GM23338 (cell line): ENCODE results near the gene FDXACB1. TPM values are rescaled to one million over a fixed set of nuclear protein-coding genes. Genes with fewer than 3 reads are reported as not detected.
A peak's percentile ranks its signal among the peaks of the same experiment; 100 is the strongest.

Experiments
- ATAC-seq: fragments of 200-7000 bp; cut with Tn5 transposase; 3 replicates; pipeline ENCODE4 v1.9.1; 2020
- DNase-seq: peaks from one replicate; pipeline ENCODE4 v3.0.0-alpha.2; 2015; ENCODE audit warnings: low spot score
- H2AFZ ChIP-seq: fragments of 200-600 bp; sonication (generic); 2 replicates; pipeline ENCODE4 v1.8.0; 2016; ENCODE audit warnings: antibody characterized with exemption, mild to moderate bottlenecking, moderate library complexity
- H3F3A ChIP-seq: fragments of 200-600 bp; sonication (generic); replicated peaks from 2 replicates; pipeline ENCODE4 v1.8.0; 2017; ENCODE audit warnings: antibody characterized with exemption, mixed run types, low read depth
- H3K27ac ChIP-seq: fragments of 200-600 bp; sonication (generic); 2 replicates; pipeline ENCODE4 v1.6.1; 2016; ENCODE audit warnings: low read depth
- H3K27me3 ChIP-seq: fragments of 200-600 bp; sonication (generic); 2 replicates; pipeline ENCODE4 v1.8.0; 2016; ENCODE audit warnings: mild to moderate bottlenecking, mixed run types, moderate library complexity; ENCODE audit not compliant: insufficient read depth
- H3K36me3 ChIP-seq: fragments of 200-600 bp; sonication (generic); 2 replicates; pipeline ENCODE4 v1.8.0; 2016; ENCODE audit warnings: mild to moderate bottlenecking; ENCODE audit not compliant: insufficient read depth
- H3K4me1 ChIP-seq: fragments of 200-600 bp; sonication (generic); 2 replicates; pipeline ENCODE4 v1.8.0; 2016; ENCODE audit warnings: mild to moderate bottlenecking, moderate library complexity; ENCODE audit not compliant: insufficient read depth
- H3K4me2 ChIP-seq: fragments of 200-600 bp; sonication (generic); 2 replicates; pipeline ENCODE4 v1.7.1; 2017; ENCODE audit warnings: mixed run types
- H3K4me3 ChIP-seq: fragments of 200-600 bp; sonication (generic); 2 replicates; pipeline ENCODE4 v1.6.1; 2016; ENCODE audit warnings: mixed run types
- H3K79me2 ChIP-seq: fragments of 200-600 bp; sonication (generic); replicated peaks from 2 replicates; pipeline ENCODE4 v1.8.0; 2017; ENCODE audit warnings: mild to moderate bottlenecking; ENCODE audit not compliant: insufficient read depth
- H3K9me2 ChIP-seq: fragments of 200-600 bp; sonication (generic); 2 replicates; pipeline ENCODE4 v1.8.0; 2017; ENCODE audit not compliant: insufficient read depth
- H4K20me1 ChIP-seq: fragments of 200-600 bp; sonication (generic); replicated peaks from 2 replicates; pipeline ENCODE4 v1.8.0; 2017; ENCODE audit warnings: mild to moderate bottlenecking; ENCODE audit not compliant: insufficient read depth
- H3K27ac Mint-ChIP-seq: 2 replicates; pipeline ENCODE4 v1.8.0; 2020; ENCODE audit warnings: inconsistent platforms, mild to moderate bottlenecking, moderate library complexity, mixed read lengths
- H3K27me3 Mint-ChIP-seq: 3 replicates; pipeline ENCODE4 v1.8.0; 2022; ENCODE audit warnings: low read depth, mild to moderate bottlenecking, moderate library complexity, mixed read lengths, inconsistent platforms; ENCODE audit not compliant: insufficient read depth, poor library complexity
- H3K36me3 Mint-ChIP-seq: 3 replicates; pipeline ENCODE4 v1.8.0; 2021; ENCODE audit warnings: low read depth, mild to moderate bottlenecking, inconsistent platforms, moderate library complexity, mixed read lengths
- H3K4me1 Mint-ChIP-seq: 3 replicates; pipeline ENCODE4 v1.8.0; 2020; ENCODE audit warnings: mild to moderate bottlenecking, inconsistent platforms, mixed read lengths
- H3K4me3 Mint-ChIP-seq: 3 replicates; pipeline ENCODE4 v1.8.0; 2021; ENCODE audit warnings: moderate library complexity, mild to moderate bottlenecking, inconsistent platforms, mixed read lengths
- H3K9me3 Mint-ChIP-seq: 3 replicates; pipeline ENCODE4 v1.8.0; 2020; ENCODE audit warnings: moderate library complexity, mild to moderate bottlenecking, inconsistent platforms, mixed read lengths
- CREB1 ChIP-seq: fragments of 250-450 bp; sonication (Bioruptor Pico); IDR thresholded peaks from 2 replicates; pipeline ENCODE4 v1.5.0; 2020; ENCODE audit warnings: low read depth, mild to moderate bottlenecking, moderate library complexity
- CTCF ChIP-seq, 2 experiments: fragments of 200-600 bp in 1 of 2; sonication (generic) in 1 of 2; conservative IDR thresholded peaks; 2 replicates each; pipeline versions ENCODE4 v1.5.1 to v1.6.1; 2016 to 2017; ENCODE audit warnings: antibody characterized with exemption in 2 of 2, low read depth in 2 of 2, mild to moderate bottlenecking in 2 of 2, moderate library complexity in 1 of 2
- EZH2 ChIP-seq: fragments of 200-600 bp; sonication (generic); IDR thresholded peaks from one replicate; pipeline ENCODE4 v1.8.0; 2017; ENCODE audit warnings: antibody characterized with exemption, mild to moderate bottlenecking, low read depth; ENCODE audit not compliant: unreplicated experiment
- STAT1 ChIP-seq: IDR thresholded peaks from one replicate; pipeline ENCODE4 v1.6.1; 2016; ENCODE audit warnings: antibody characterized with exemption; ENCODE audit not compliant: unreplicated experiment
- ZNF114 ChIP-seq: fragments of 250-450 bp; sonication (Bioruptor Pico); IDR thresholded peaks from 2 replicates; pipeline ENCODE4 v1.5.0; 2020; ENCODE audit warnings: mild to moderate bottlenecking, moderate library complexity
- ZNF331 ChIP-seq: fragments of 250-450 bp; sonication (Bioruptor Pico); IDR thresholded peaks from 2 replicates; pipeline ENCODE4 v1.5.0; 2020; ENCODE audit warnings: low read depth, mild to moderate bottlenecking, moderate library complexity
- polyA plus RNA-seq: library from polyadenylated mRNA; unstranded; fragments of >200 nt; fragmentation: Nextera tagmentation; extraction: Ambion mirVana; gene quantifications from 2 replicates; pipeline ENCODE4 v1.2.1, GENCODE V29; 2016
- total RNA-seq: library from RNA; depleted of rRNA; stranded (reverse); fragments of >200 nt; shearing (Covaris generic); gene quantifications from 2 replicates; pipeline ENCODE4 v1.2.3, GENCODE V29; 2014
- TF ChIP-seq, protein P1 (sequence below): fragments of 250-450 bp; sonication (Bioruptor Pico); IDR thresholded peaks from 2 replicates; pipeline ENCODE4 v1.5.0; 2020; ENCODE audit warnings: mild to moderate bottlenecking, moderate library complexity
- TF ChIP-seq, protein P2 (sequence below): IDR thresholded peaks from 2 replicates; pipeline ENCODE4 v1.6.1; 2016; ENCODE audit warnings: antibody characterized with exemption

Gene FDXACB1
- total and polyA plus RNA-seq, 2 experiments from 2014 or later, result 1.6 to 2.4 TPM

- peak; percentile 97 for ATAC-seq
- Mint-ChIP-seq H3K27ac (peak within 1 kb of the TSS; percentile 78), H3K27me3 (peaks cover 6% of the 10 kb centered on the region), H3K9me3 (peaks cover 3% of the 10 kb centered on the region; the same call in 1 of the 3 replicates), H3K4me3 (peak within 1 kb of the TSS; percentile 55; the same call in 2 of the 3 replicates), H3K36me3 (no peaks in the 10 kb centered on the region), H3K4me1 (peaks cover 31% of the 10 kb centered on the region)
- Histone ChIP-seq H3K4me1 (peaks cover 27% of the 10 kb centered on the region), H3K27me3 (no peaks in the 10 kb centered on the region), H4K20me1 (no peaks in the 10 kb centered on the region), H3K4me3 (0 out of 2 replicates have a peak within 1 kb of the TSS, but pooled peaks have one; percentile 14), H2AFZ (no peak within 1 kb of the TSS), H3K27ac (0 out of 2 replicates have a peak within 1 kb of the TSS, but pooled peaks have one; percentile 0), H3K4me2 (peak within 1 kb of the TSS; percentile 37), H3K36me3 (no peaks in the 10 kb centered on the region), H3K9me2 (no peaks in the 10 kb centered on the region), H3K79me2 (no peaks in the 10 kb centered on the region), H3F3A (peaks cover 3% of the 10 kb centered on the region; the same call in 1 of the 2 replicates)
- TF ChIP-seq ZNF331 (CRISPR knock-in tag) (no peak), CTCF (conservative IDR thresholded peaks at IDR 0.05; ENCODE audit: low read depth in 2 of 2) (no peak), STAT1 (no peak), EZH2 (no peak), CREB1 (CRISPR knock-in tag) (0 out of 2 replicates have a peak, but pooled peaks have one; percentile 14), ZNF114 (CRISPR knock-in tag) (0 out of 2 replicates have a peak, but pooled peaks have one; percentile 20)
- TF ChIP-seq, protein P1, sequence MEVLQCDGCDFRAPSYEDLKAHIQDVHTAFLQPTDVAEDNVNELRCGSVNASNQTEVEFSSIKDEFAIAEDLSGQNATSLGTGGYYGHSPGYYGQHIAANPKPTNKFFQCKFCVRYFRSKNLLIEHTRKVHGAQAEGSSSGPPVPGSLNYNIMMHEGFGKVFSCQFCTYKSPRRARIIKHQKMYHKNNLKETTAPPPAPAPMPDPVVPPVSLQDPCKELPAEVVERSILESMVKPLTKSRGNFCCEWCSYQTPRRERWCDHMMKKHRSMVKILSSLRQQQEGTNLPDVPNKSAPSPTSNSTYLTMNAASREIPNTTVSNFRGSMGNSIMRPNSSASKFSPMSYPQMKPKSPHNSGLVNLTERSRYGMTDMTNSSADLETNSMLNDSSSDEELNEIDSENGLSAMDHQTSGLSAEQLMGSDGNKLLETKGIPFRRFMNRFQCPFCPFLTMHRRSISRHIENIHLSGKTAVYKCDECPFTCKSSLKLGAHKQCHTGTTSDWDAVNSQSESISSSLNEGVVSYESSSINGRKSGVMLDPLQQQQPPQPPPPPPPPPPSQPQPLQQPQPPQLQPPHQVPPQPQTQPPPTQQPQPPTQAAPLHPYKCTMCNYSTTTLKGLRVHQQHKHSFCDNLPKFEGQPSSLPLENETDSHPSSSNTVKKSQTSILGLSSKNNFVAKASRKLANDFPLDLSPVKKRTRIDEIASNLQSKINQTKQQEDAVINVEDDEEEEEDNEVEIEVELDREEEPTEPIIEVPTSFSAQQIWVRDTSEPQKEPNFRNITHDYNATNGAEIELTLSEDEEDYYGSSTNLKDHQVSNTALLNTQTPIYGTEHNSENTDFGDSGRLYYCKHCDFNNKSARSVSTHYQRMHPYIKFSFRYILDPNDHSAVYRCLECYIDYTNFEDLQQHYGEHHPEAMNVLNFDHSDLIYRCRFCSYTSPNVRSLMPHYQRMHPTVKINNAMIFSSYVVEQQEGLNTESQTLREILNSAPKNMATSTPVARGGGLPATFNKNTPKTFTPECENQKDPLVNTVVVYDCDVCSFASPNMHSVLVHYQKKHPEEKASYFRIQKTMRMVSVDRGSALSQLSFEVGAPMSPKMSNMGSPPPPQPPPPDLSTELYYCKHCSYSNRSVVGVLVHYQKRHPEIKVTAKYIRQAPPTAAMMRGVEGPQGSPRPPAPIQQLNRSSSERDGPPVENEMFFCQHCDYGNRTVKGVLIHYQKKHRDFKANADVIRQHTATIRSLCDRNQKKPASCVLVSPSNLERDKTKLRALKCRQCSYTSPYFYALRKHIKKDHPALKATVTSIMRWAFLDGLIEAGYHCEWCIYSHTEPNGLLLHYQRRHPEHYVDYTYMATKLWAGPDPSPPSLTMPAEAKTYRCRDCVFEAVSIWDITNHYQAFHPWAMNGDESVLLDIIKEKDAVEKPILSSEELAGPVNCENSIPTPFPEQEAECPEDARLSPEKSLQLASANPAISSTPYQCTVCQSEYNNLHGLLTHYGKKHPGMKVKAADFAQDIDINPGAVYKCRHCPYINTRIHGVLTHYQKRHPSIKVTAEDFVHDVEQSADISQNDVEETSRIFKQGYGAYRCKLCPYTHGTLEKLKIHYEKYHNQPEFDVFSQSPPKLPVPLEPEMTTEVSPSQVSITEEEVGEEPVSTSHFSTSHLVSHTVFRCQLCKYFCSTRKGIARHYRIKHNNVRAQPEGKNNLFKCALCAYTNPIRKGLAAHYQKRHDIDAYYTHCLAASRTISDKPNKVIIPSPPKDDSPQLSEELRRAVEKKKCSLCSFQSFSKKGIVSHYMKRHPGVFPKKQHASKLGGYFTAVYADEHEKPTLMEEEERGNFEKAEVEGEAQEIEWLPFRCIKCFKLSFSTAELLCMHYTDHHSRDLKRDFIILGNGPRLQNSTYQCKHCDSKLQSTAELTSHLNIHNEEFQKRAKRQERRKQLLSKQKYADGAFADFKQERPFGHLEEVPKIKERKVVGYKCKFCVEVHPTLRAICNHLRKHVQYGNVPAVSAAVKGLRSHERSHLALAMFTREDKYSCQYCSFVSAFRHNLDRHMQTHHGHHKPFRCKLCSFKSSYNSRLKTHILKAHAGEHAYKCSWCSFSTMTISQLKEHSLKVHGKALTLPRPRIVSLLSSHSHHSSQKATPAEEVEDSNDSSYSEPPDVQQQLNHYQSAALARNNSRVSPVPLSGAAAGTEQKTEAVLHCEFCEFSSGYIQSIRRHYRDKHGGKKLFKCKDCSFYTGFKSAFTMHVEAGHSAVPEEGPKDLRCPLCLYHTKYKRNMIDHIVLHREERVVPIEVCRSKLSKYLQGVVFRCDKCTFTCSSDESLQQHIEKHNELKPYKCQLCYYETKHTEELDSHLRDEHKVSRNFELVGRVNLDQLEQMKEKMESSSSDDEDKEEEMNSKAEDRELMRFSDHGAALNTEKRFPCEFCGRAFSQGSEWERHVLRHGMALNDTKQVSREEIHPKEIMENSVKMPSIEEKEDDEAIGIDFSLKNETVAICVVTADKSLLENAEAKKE (CRISPR knock-in tag), result peak; percentile 57; the same call in 1 of the 2 replicates
- TF ChIP-seq, protein P2, sequence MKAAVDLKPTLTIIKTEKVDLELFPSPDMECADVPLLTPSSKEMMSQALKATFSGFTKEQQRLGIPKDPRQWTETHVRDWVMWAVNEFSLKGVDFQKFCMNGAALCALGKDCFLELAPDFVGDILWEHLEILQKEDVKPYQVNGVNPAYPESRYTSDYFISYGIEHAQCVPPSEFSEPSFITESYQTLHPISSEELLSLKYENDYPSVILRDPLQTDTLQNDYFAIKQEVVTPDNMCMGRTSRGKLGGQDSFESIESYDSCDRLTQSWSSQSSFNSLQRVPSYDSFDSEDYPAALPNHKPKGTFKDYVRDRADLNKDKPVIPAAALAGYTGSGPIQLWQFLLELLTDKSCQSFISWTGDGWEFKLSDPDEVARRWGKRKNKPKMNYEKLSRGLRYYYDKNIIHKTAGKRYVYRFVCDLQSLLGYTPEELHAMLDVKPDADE, result 0 out of 2 replicates have a peak, but pooled peaks have one; percentile 28
- peak; percentile 97 for DNase-seq
Observed at GRCh38 chr11:111918390-111919256, 39.7 kb upstream of the FDXACB1 start, which contains the start of gene C11orf52. C11orf52 (plus strand) TSS chr11:111918913; CDS start chr11:111918973, 60 bp downstream.
